Astrocyte of the spinal cord (primary cell): ENCODE data around the gene GNB3.
A peak's percentile ranks its signal among the peaks of the same experiment; 100 is the strongest.
"Not testable (repeated sequence)": the region's sequence is repeated elsewhere in the genome, so short reads cannot be mapped to it uniquely, and the experiment has no call there.

Source experiments
- DNase-seq: peaks from one replicate; pipeline ENCODE4 v3.0.0; 2011; ENCODE audit warnings: low read depth, low spot score
- H3K4me3 ChIP-seq: 2 replicates; pipeline ENCODE4 v1.5.1; 2011; ENCODE audit warnings: low read depth, mild to moderate bottlenecking, low read length, moderate library complexity
- in situ Hi-C: cut with HindIII; loops from 2 replicates; pipeline ENCODE4 v1.10.0; 2017; ENCODE audit warnings: low sequenced_read_pairs
- TF ChIP-seq, protein P1 (sequence below): IDR thresholded peaks from 2 replicates; pipeline ENCODE4 v1.5.1; 2012; ENCODE audit warnings: low read depth, mild to moderate bottlenecking, low read length, inconsistent platforms

Gene GNB3

DNA sequence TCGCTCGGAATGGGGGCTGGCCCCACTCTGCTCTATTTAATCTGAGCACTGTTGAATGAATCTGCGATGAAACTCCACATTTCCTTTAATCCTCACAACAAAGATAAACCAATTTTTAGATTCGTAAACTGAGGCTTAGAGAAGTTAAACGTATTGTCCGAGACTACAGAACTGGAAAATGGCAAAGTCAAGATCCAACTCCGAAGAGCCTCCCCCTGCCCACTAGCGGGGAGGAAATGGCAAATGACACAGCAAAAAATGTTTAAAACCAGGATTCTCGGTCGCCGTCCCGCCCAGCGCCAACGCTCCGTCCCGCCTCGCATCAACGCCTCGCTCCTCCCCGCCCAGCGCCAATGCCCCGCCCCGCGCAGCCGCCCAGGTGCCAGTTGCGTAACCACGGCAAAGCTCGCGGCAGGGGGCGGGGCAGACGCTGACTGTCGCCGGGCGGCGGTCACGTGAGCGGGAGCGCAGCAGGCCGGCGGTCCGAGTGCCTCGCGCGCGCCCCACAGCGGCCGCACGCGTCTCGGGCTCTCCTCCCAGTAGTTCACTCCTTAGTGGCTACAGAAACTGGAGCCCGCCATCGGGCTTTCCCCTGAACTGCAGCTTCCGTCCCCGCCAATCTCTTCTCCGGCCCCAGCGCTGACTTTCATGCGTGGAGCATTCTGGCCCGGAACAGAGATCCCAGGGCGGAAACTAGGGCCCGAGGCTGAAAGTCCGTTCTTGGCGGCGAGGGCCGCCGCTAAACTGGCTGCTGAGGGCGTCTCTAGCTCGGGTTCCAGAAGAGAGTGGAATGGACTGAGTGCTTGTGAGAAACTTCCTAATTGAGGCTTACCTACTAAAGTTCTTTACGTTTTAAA is 50.3 kb downstream of the GNB3 start:
- H3K4me3 ChIP-seq, result peak overlapping the region; percentile 49
- TF ChIP-seq, protein P1, sequence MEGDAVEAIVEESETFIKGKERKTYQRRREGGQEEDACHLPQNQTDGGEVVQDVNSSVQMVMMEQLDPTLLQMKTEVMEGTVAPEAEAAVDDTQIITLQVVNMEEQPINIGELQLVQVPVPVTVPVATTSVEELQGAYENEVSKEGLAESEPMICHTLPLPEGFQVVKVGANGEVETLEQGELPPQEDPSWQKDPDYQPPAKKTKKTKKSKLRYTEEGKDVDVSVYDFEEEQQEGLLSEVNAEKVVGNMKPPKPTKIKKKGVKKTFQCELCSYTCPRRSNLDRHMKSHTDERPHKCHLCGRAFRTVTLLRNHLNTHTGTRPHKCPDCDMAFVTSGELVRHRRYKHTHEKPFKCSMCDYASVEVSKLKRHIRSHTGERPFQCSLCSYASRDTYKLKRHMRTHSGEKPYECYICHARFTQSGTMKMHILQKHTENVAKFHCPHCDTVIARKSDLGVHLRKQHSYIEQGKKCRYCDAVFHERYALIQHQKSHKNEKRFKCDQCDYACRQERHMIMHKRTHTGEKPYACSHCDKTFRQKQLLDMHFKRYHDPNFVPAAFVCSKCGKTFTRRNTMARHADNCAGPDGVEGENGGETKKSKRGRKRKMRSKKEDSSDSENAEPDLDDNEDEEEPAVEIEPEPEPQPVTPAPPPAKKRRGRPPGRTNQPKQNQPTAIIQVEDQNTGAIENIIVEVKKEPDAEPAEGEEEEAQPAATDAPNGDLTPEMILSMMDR, result peak; percentile 77
- in situ Hi-C loops, result no loop called here
- peak; percentile 96 for DNase-seq

DNA sequence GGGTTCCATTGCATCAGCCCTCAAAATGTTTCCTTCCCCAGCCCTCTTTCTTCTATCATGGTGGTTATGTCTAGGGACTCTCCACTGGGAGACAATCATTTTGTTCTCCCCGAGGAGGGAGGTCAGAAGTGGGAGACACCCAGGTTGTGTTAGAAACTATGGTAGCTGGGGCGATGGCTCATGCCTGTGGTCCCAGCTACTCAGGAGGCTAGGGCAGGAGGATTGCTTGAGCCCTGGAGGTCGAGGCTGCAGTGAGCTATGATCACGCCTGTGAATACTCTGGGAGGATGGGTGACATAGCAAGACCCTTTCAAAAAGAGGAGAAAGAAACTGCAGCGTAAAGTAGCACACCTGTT is 50.9 kb downstream of the GNB3 start:
- no peak for DNase-seq
- TF ChIP-seq, protein P1, result no peak
- in situ Hi-C loops, result no loop called here
- peak overlapping the region; percentile 49 for H3K4me3 ChIP-seq

DNA sequence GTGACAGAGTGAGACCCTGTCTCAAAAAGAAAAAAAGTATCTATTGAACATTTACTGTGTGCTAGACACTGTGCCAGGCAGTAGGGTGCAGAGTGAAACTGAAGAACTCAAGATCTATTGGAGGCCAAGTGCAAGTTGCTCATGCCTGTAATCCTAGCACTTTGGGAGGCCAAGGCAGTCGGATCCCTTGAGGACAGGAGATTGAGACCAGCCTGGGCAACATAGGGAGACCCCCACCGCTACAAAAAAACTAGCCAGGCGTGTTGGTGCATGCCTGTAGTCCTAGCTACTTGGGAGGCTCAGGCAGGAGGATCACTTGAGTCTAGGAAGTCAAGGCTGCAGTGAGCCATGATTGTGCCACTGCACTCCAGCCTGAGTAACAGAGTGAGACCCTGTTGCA is 52.0 kb downstream of the GNB3 start:
- DNase-seq, H3K4me3 ChIP-seq, in situ Hi-C loops: not testable (repeated sequence)

DNA sequence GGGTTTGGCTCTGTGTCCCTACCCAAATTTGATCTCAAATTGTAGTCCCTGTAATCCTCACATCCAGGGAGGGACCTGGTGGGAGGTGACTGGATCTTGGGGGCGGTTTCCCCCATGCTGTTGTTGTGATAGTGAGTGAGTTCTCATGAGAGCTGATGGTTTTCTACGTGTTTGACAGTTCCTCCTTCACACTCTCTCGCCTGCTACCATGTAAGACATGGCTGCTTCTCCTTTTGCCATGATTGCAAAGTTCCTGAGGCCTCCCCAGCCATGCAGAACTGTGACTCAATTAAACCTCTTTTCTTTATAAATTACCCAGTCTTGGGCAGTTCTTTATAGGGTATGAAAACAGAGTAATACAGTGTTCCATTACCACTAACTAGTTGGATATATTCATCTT is 53.6 kb downstream of the GNB3 start:
- no peak for DNase-seq

More for the DNA sequence above, 53.6 kb downstream of the GNB3 start:
- no peak overlapping the region for H3K4me3 ChIP-seq
- TF ChIP-seq, protein P1, result no peak
- in situ Hi-C loops, result no loop called here
